Effector memory CD8-positive, alpha-beta T cell (primary cell): ENCODE measurements around the gene LMNTD1.
"Not testable (repeated sequence)": the region's sequence is repeated elsewhere in the genome, so short reads cannot be mapped to it uniquely, and the experiment has no call there.

Experiments used
- ATAC-seq: fragments of 150-1000 bp; cut with Tn5 transposase; replicated peaks from 2 replicates; pipeline ENCODE4 v1.10.0; 2021; ENCODE audit warnings: mild to moderate bottlenecking, moderate library complexity
- DNase-seq, 3 experiments: peaks; one replicate each; pipeline ENCODE4 v3.0.0; 2021
- H3K27ac Mint-ChIP-seq, 2 donors: one replicate each; pipeline ENCODE4 v1.8.0; 2022; ENCODE audit warnings: mild to moderate bottlenecking in 2 of 2, mixed read lengths in 2 of 2, moderate library complexity in 2 of 2
- H3K27me3 Mint-ChIP-seq, 2 donors: one replicate each; pipeline ENCODE4 v1.8.0; 2022; ENCODE audit warnings: mixed read lengths in 2 of 2
- H3K36me3 Mint-ChIP-seq: one replicate; pipeline ENCODE4 v1.8.0; 2022; ENCODE audit warnings: mild to moderate bottlenecking, moderate library complexity, mixed read lengths; ENCODE audit not compliant: insufficient read depth
- H3K4me1 Mint-ChIP-seq, 2 donors: one replicate each; pipeline ENCODE4 v1.8.0; 2022; ENCODE audit warnings: low read depth in 2 of 2, mixed read lengths in 2 of 2
- H3K4me3 Mint-ChIP-seq, 2 donors: one replicate each; pipeline ENCODE4 v1.8.0; 2022; ENCODE audit warnings: mild to moderate bottlenecking in 2 of 2, mixed read lengths in 2 of 2, moderate library complexity in 2 of 2
- H3K9me3 Mint-ChIP-seq, 2 donors: one replicate each; pipeline ENCODE4 v1.8.0; 2022; ENCODE audit warnings: mixed read lengths in 2 of 2

LMNTD1 gene

GRCh38 chr12:25426821-25427220 is 126.3 kb downstream of the LMNTD1 start:
- H3K4me1 Mint-ChIP-seq, H3K9me3 Mint-ChIP-seq, ATAC-seq, H3K27ac Mint-ChIP-seq, H3K36me3 Mint-ChIP-seq, H3K27me3 Mint-ChIP-seq, DNase-seq, H3K4me3 Mint-ChIP-seq: not testable (repeated sequence)
